Activated CD4-positive, alpha-beta T cell treated with anti-CD3 and anti-CD28 coated beads, Interleukin-2, amount 50 U/mL, for 1 hour (primary cell): Measurements from ENCODE around the gene FGD6.
"Not testable (repeated sequence)": the region's sequence is repeated elsewhere in the genome, so short reads cannot be mapped to it uniquely, and the experiment has no call there.

Experiments
- DNase-seq: peaks from one replicate; pipeline ENCODE4 v3.0.0-alpha.2; 2020

Gene FGD6

GRCh38 chr12:95173392-95174251 lies 43.6 kb downstream of the FGD6 start:
- DNase-seq = no peak

DNA sequence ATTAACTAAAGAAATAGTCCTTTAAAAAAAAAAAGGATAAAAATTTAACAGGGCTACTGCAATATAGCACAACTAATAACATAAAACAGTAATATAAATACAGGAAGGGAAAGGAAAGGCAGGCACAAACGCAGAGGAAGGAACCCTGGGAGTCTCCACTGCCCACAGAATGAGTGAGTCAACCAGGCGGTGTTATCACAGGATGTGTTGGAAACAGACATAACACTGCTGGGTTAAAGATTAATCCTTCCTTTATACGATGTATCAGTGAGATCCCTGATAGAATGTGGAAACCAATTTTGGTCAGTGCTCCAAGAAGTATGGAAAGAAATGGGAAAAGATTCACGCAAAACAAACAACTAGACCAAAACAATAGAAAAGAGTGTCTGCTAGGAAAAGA lies 47.9 kb downstream of the FGD6 start:
- DNase-seq = no peak

- no peak for DNase-seq
Measured at GRCh38 chr12:95168746-95169145, 48.5 kb downstream of the FGD6 start.

DNA sequence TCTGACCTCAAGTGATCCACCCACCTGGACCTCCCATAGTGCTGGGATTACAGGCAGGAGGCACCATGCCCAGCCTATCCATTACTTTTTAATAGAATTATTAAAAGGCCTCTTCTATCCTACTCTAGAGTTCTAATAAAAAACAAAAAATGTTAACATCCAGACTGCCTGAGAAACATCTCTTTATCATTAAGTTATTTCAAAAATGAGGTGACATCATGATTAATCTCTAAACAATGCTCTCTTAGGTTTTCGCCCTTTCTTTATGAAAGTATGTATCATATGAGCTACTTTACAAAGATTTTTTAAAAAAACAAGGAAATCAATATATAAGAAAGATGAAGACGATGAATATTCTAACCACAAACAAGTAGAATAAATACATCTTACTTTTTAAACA lies 52.6 kb downstream of the FGD6 start:
- no peak for DNase-seq

DNA sequence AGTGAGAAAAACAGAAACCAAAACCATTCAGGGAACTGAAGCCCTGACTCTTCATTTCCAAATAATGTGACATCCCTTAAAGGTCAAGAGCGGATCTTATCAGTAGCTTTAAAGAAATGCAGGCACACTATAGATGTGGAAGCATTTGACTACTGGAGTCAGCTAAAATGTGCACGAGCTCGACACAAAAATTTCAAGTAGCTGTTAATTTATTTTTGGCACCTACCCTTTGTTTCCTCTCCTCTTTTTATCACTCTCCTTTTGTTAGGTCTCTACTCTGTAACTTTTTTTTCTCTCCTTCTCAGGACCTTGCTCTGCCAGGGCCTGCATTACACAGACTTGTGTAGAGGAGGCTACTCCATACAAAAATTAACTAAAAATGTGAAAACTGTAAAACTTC lies 58.3 kb downstream of the FGD6 start:
- DNase-seq = no peak

DNA sequence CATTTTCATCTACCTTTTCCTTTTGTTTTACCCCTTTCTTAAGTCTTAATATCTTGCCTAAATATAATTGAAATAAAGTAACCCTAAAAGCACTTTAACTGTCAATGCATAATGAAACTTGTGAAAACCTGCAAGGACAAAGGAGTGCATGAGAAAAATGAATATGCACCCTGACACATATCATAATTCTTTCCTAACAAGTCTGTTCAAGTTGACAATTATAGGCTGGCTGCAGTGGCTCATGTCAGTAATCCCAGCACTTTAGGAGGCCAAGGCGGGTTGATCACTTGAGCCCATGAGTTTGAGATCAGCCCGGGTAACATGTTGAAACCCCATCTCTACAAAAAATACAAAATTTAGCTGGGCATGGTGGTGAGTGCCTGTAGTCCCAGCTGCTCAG lies 65.4 kb downstream of the FGD6 start:
- DNase-seq = no peak

GRCh38 chr12:95151406-95151805 lies 65.9 kb downstream of the FGD6 start:
- no peak for DNase-seq

- no peak for DNase-seq
Measured at GRCh38 chr12:95150501-95150900, 66.8 kb downstream of the FGD6 start.

- DNase-seq = no peak
Measured at GRCh38 chr12:95147866-95148265, 69.4 kb downstream of the FGD6 start.

DNA sequence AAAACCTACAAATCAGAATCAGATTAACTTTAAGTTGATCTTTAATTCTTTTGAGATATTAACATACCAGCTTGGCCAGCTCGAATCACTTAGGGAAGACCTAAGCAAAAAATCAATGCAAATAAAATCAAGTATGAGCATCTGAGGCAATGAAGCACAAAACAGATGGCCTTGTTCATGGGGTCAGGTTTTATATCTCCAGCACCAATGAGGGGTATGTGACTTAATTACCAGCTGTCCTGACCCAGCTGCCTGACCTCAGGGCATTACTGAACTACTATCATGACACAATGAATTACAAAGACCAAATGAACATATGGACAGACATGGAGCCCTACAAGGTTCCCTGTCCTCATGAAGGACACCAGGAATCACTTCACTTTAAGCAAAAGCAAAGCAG lies 70.5 kb downstream of the FGD6 start:
- no peak for DNase-seq

- DNase-seq = no peak
Measured at GRCh38 chr12:95143621-95144205, 73.6 kb downstream of the FGD6 start.

DNA sequence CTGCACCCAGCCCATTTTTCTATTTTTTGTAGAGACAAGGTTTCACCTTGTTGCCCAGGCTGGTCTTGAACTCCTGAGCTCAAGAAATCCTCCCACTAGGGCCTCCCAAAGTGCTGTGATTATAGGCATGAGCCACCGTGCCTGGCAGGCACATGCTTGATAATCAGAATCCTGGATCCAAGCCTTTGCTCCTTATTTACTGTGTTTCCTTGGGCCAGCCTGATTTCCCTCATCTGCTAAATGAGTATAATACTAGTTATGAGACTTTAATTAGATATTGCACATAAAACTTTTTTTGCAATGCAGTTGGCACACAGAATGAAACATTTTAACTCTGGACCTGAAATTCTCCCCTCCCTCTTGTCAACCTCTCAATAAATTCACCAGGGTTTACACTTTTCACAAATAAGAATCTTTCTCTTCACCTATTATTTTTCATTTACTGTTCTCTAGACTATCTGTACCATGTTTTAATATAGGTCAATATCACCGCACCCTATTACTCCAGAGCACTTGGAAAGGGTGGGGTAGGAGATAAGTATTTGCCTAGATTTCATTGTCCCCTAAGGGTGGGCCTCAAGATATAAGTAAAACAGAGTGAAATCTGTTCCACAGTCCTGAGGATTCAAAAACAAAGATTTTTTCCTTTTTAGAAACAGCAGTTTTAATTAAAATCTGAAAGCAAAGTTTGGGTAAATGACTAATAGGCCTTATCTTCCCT lies 74.7 kb downstream of the FGD6 start:
- no peak for DNase-seq

DNA sequence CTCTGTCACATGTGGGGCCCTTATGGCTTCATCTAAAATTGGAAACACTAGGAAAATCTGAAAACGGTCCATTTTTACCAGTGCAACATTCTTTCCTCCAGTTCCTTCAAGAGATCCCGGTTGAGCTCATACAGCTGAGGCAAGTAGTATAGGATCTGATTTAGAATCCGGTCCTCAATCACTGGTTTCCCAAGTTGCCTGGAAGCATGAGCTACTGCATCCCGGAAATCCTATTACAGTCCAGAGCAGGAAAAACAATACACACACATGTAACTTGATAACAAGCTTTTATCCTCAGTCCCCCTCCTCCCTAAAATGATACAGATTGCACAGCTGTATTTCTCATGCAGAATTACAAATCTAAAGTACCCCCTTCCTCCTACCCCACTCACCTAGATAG lies 76.0 kb downstream of the FGD6 start:
- no peak for DNase-seq

GRCh38 chr12:95138031-95138430 lies 79.2 kb downstream of the FGD6 start:
- DNase-seq = not testable (repeated sequence)

DNA sequence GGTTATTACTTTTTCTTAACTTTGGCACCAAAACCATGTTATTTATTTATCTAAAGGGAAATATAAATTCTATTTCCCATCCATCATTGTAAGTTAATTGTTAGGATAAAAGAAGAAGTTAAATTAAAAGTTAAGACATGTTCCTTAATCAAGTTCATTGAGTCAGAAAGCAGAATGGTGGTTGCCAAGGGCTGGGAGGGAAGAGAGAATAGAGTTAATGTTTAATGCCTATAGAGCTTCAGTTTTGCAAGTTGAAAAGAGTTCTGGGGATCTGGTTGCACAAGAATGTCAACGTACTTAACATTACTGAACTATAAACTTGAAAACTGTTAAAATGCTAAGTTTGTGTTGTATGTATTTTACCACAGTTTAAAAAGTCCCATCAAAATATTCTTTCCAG lies 80.7 kb downstream of the FGD6 start:
- no peak for DNase-seq

DNA sequence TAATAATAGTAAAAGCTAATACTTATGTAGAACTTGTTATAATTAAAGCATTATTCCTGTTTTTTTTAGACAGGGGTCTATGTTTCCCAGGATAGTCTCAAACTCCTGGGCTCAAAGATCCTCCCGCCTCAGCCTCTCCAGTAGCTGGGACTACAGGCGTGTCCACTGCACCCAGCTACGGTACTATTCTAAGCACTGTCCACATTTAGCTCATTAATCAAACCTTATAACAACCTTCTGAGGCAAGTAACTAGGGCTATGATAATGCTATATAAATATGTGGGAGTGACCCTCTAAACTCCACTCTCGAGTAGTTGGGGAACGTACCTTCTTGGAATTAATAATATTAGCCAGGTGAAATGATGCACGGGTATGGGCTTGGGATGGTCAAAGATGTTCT lies 83.2 kb downstream of the FGD6 start:
- DNase-seq = no peak

- DNase-seq = no peak
Measured at GRCh38 chr12:95131589-95132340, 85.5 kb downstream of the FGD6 start.

DNA sequence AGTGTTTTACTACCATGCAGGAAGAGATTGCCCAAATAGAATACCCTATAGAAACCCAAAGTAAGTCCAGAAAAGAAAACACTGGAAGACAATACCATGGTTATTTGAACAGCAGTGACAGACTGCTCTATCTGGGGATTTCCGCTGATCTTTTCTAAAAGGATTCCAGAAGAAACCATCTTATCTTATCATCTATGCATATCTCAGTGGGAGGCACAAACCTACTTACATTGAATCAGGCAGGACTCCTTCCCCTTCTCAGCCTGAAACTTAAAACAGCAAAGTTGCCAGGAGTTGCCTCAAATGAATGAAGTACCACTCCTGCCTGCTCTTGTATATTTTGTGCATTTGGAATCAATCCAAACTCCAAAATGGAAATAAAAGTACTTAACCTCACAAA lies 87.2 kb downstream of the FGD6 start:
- DNase-seq = no peak

- DNase-seq = no peak
Measured at GRCh38 chr12:95129115-95129514, 88.2 kb downstream of the FGD6 start.

DNA sequence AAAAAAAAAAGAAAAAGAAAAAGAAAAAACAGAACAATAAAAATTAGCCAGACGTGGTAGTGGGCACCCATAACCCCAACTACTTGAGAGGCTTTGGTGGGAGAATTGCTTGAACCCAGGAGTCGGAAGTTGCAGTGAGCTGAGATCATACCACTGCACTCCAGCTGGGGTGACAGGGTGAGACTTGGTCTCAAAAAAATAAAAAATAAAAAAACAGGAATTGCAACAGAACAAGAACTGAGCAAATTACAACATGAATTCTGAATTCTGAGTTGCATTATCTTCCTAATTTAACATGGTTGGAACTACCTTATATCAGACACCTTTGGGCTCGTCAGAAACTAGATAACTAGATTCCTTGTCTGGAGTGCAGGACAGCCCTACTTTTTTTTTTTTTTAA lies 90.5 kb downstream of the FGD6 start:
- no peak for DNase-seq

DNA sequence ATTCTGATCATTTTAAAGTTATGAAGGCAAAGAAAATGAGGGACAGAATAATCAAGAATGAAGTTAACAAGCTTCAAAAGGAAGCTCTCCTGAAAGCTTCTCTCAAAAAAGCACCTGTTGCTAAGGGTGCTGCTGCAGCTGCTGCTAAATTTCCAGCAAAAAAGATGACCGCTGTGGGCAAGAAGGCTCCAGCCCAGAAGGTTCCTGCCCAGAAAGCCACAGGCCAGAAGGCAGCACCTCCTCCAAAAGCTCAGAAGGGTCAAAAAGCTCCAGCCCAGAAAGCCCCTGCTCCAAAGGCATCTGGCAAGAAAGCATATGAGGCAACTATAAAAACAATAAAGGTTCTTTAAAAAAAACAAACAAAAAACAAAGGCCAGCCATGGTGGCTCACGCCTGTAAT lies 91.2 kb downstream of the FGD6 start:
- DNase-seq = no peak

- DNase-seq = no peak
Measured at GRCh38 chr12:95124106-95124505, 93.2 kb downstream of the FGD6 start.

DNA sequence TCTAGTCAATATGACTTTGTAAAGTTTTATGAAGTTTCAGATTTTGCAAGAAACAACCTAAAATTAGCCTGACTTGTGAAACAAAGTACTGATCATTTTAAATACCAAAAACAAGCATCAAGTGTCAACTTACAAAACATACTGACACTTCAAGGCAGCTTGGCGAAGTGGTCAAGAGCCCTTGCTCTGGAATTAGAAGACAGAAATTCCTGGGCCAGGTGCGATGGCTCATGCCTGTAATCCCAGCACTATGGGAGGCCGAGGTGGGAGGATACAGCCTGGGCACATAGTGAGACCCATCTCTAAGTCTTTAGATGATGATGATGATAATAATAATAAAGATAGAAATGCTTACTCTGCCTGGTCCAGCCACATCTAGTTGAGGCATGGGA lies 98.5 kb downstream of the FGD6 start:
- no peak for DNase-seq
